HT1080 (cell line): ENCODE data around the gene STXBP1. TPM values are rescaled to one million over a fixed set of nuclear protein-coding genes. Genes with fewer than 3 reads are reported as not detected.
"Not testable (repeated sequence)": the region's sequence is repeated elsewhere in the genome, so short reads cannot be mapped to it uniquely, and the experiment has no call there.

Experiments used
- DNase-seq: peaks from one replicate; pipeline ENCODE4 v3.0.0-alpha.2; 2015; ENCODE audit warnings: low read depth
- total RNA-seq: library from RNA; depleted of rRNA; stranded (reverse); fragments of >200 nt; shearing (Covaris generic); gene quantifications from 2 replicates; pipeline ENCODE4 v1.2.3, GENCODE V29; 2014

STXBP1 gene
- total RNA-seq, 1 experiment from 2014 or later: 10.4 TPM

DNA sequence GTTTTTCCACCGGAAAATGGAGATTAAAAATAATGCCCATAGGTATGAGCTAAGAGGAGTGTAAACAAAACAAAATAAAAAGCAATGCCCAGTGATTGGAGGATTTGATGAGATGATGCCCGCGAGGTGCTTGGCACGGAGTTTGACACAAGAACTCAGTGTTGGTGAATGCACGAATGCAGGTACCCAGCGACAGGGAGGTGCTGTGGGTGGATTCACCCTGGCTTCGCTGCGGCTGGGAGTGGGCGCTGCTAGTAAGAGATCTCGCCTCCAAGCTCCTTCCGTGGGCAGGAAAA, 526 bp upstream of the STXBP1 start:
- no peak for DNase-seq

DNA sequence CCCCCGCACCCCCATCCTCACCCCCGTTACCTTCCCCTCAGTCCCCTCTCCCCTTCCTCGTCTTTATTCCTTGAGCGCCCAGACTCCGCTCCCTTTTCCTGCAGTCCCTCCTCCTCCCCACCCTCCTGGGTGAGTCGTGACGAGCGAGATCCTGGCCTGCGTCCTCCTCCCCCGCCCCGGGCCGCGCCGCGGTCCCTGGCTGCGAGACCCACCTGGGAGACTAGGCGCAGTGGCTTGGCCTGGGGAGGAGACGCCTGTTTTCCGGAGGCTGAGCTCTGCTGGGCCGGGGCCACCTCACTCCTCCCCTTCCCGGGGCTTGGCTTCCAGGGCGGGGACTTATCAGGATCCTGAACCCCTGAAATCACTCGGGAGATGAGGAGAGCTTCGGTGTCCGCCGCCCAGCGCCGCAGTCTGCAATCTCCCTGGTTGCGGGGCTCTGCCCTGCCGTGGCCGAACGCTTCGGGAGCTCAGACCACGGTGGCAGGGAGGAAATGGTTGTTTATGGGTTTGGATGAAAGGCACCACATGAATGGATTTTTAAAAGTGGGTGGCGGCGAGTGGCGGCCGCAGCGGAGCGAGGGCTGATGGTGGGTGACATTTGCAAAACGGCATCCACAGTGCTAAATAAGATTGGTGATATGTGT, 984 bp downstream of the STXBP1 start:
- DNase-seq: peak; percentile 71

DNA sequence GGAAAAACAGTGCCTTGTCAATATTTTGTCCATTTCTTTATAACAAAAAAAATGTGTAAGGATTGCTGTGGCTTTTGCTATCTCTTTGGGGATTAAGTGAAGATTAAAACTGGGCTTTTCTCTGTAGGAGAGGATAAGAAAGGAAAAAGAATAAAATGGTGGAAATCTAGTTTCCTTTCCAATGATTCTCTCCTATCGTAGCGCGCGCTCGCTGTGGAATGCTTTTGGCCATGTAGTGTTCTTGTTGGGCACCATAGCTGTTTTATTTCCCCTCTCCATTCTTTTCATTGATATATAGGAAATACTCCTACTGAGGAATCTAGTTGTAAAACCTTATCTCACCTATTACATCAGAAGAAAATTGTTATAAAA, 1.5 kb downstream of the STXBP1 start:
- DNase-seq: no peak

DNA sequence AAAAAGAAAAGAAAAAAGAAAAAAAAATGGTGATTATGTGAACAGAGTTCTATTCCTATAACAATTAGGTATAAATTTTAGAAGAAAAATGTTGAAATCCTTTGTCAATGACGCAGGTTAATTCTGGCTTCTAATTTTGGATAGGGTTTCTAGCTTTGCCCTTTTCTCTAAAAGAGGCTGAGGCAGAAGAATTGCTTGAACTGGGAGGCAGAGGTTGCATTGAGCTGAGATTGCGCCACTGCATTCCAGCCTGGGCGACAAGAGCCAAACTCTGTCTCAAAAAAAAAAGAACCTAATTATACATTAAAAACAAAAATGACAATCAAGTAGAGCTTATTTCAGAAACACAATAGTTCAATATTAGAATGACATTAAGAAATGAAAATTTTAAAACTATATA, 2.9 kb downstream of the STXBP1 start:
- no peak for DNase-seq

DNA sequence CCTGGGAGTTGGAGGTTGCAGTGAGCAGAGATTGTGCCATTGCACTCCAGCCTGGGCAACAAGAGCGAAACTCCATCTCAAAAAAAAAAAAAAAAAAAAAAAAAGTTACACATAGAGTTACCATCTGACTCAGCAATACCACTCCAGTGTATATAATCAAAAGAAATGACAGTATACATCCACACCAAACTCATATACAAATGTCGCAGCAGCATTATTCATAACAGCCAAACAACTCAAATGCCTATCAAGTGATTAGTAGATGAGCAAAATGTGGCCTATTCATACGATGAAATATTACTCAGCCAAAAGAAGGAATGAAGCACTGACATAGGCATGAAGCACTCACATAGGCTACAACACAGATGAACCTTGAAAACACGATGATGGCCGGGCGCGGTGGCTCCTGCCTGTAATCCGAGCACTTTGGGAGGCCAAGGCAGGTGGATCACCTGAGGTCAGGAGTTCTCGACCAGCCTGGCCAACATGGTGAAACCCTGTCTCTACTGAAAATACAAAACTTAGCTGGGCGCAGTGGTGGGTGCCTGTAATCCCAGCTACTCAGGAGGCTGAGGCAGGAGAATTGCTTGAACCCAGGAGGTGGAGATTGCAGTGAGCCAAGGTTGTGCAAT, 9.4 kb downstream of the STXBP1 start:
- not testable (repeated sequence) for DNase-seq

DNA sequence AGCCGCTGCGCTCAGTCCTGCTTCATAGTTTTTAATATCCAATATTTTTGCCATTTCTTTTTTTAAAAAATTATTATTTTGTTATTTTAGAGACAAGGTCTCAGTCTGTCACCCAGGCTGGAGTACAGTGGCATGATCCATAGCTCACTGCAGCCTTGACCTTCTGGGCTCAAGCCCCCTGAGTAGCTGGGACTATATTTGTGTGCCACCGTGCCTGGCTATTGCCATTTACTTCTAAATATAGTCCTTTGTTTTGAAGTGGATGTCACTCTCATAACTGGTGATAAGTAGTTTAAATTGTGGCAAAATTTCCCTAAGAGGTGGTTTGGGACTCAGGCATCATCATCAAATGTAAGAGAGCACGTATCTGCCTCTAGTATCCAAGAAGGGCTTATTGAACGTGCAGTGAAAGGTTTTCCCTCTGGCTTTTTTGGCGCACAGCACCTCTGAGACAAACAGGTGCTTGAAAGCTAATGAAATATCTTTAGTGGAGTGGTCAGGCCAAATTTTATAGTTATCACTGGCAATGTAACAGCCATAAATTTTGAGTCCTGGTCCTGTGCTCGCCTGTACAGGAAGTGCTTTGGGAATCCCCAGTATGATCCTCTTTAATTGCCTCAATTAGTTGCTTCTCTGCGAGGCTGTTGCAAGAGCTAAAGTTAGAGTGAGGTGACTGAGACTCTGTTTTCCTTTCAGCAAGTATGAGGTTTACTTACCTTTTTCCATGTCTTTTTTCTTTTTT, 14.8 kb downstream of the STXBP1 start:
- no peak for DNase-seq

DNA sequence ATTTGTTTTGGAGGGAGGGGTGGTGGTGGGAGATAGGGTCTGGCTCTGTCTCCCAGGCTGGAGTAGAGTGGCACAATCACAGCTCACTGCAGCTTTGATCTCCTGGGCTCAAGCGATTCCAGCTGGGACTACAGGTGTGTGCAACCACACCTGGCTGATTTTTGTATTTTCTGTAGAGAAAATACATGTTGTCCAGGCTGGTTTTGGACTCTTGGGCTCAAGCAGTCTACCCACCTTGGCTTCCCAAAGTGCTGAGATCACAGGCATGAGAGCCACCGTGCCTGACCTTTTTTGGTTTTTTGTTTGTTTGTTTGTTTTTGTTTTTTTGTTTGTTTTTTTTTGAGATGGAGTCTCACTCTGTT, 15.4 kb downstream of the STXBP1 start:
- DNase-seq: no peak

DNA sequence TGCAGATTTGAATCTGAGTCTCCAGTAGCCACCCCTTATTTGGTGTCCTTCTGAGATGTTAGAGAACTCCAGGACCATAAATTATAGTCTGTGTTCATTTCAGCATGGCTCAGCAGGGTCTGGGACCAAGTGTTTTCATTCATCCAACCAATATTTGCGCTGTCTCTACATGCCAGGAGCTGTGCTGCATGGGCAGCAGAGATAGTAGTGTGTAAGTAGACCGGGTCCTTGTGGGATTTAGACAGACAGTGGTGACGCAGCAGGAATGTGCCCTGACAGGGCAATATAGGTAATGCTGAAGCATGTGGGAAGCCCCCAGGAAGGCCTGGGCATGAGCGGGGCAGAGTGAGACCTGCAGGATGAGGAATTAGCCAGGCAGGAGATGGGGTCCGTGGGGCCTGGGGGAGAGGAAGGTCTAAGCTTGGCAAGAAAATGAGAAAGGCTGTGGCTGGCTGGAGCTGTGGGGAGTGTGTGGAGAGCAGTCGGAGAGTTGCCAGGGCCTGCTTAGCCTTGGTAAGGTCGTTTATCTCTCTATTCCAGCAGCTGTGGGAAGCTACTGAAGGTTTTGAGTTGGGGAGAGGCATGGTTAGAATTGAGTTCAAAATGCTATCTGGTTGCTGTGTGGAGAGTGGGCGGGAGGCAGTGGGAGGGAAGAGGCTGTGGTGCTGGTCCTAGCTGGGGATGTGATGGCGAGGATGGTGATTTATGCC, 16.8 kb downstream of the STXBP1 start:
- no peak for DNase-seq

DNA sequence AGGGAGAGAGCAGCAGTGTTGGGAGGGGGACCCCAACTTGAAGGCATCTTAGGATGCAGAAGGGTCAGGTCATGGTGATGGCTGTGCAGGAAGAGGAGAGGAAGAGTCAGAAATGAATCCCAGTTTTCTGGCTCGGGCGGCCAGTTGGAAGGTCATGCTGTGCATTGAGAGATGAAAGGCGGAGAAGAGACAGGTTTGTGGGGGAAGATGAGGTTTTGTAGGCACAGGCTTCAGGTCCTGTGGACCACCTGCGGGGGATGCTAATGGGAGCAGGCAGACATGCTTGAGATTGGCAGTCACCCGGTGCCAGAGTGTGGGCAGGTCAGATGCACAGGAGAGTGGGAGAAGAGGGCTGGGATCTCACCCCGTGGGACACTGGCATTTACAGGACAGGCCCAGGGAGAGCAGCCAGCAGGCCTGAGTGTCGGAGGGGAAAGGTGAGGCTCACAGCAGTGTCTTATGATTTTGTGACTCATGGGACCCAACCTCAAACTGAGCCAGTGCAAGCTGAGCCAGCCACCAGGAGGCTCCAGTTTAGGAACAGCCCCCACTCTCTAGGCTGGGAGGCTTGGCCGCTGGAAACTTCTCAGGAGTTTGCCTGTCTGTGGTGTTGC, 17.5 kb downstream of the STXBP1 start:
- peak; percentile 48 for DNase-seq

DNA sequence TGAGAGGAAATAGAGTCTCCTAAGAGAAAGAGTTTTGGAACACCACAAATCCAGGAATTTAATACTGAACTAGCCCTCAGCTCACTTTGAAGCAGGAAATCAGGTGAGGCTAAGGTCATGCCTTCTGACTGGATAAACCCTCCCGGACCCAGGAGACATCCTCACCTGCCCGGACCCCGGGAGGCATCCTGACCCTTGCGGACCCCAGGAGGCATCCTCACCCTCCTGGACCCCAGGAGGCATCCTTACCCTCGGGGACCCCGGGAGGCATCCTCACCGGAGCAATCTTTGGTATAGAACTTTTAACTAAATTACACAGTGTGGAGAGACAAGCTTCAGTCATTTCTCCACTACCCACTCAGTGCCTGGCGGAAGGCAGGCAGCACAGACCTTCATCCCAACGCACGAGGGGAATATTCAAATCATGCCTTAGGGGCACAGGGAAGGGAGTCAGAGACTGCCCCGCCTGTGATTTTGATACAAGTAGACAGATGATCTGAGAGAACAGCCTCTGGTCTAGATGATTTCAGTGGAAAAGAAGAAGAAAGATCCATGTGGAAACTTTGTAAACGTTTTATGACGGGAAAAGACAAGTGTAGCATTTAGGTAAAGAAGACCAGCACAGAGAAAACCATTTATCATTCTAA, 21.3 kb downstream of the STXBP1 start:
- no peak for DNase-seq

DNA sequence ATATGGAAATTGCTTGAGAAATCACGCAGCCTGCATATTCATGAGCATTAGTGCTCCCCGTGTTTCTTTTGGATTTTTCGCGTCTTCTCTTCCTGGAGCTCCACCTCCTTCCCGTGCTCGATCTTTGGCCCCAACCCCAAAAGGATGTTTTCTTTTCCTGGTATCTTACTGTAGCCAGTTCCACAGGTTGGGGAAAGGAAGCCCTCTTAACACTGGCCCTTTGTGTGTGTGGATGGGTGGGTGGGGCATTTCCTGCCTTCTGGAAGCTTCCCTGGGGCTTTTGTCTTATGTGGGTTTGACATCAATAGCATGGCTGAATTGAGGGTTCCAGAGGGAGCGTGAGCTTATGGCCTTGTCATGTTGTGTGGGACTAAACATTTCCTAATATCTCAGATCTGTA, 21.9 kb downstream of the STXBP1 start:
- DNase-seq: peak; percentile 69

DNA sequence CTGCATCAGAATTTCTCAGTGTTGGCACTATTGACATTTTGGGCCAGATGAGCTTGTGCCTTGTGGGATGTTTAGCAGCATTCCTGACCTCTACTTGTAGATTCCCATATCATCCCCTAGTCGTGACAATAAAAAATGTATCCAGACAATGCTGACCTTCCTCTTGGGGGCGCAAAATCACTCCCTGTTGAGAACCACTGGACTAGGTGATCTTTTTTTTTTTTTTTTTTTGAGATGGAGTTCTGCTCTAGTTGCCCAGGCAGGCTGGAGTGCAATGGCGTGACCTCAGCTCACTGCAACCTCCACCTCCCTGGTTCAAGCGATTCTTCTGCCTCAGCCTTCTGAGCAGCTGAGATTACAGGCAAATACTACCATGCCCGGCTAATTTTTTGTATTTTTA, 22.6 kb downstream of the STXBP1 start:
- peak; percentile 17 for DNase-seq

DNA sequence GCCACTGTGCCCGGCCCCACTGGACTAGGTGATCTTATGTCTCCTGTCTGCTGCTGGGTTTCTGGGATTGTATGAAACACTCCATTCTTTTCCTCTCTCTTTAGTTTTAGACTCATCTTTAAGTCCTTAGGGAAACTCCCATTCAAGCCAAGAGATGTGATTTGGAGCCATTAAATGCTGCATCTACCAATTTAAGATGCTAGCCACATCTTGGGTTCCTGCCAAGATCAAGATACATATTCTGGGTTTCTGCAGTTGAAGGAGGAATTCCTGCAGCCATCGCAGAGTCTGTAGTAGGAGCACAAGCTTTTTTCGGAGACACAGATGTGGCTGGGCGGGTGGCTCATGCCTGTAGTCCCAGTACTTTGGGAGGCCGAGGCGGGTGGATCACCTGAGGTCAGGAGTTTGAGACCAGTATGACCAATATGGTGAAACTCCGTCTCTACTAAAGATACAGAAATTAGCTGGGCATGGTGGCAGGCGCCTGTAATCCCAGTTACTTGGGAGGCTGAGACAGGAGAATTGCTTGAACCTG, 23.2 kb downstream of the STXBP1 start:
- no peak for DNase-seq

DNA sequence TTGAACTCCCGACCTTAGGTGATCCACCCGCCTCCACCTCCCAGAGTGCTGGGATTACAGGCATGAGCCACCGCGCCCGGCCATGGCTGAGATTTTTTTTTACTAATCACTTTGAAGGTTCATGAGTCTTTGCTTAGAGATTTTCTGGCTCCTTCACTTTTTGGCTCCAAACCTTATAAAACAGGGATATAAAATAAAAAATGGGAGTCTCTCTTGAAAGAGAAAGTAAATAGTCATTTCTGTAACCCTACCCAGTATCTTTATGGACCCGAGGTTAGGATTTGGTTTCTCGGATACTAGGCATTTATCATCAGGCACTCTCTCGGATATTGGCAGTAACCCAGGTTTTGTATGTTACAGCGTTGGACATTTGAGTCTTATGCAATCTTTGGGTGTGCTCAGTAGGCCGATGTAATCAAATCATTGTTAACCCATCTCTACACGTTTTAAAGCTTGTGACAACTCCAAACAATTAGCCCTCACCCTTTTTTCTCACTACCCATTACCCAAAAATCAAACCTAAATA, 25.3 kb downstream of the STXBP1 start:
- peak; percentile 51 for DNase-seq

DNA sequence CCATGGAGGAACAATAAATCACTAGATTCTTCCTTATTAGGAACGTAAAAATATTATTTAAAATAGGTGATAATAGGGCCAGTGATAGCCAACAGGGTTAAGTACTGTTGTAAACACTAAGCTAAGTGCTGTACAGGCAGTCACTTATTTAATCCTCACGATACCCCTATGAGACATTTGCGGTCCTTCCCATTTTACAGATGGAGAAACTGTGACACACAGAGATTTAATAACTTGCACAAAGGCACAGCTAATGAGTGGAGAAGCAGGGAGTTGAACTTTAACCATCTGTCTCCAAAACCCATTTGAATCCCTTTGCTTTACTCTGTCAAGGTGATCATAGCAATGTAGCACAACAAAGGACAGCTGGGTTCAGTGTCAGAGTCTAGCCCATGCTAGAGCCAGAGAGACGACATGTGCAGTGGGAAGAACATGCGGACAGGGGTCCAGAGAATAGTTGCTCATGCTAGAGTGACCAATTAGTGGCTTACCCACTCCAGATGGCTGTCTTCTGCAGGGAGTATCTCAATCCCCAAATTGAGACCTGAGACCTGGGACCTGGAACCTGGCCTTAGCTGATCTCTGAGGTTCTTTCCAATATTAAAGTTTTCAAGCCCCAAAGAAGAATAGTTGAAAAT, 28.9 kb downstream of the STXBP1 start:
- no peak for DNase-seq

DNA sequence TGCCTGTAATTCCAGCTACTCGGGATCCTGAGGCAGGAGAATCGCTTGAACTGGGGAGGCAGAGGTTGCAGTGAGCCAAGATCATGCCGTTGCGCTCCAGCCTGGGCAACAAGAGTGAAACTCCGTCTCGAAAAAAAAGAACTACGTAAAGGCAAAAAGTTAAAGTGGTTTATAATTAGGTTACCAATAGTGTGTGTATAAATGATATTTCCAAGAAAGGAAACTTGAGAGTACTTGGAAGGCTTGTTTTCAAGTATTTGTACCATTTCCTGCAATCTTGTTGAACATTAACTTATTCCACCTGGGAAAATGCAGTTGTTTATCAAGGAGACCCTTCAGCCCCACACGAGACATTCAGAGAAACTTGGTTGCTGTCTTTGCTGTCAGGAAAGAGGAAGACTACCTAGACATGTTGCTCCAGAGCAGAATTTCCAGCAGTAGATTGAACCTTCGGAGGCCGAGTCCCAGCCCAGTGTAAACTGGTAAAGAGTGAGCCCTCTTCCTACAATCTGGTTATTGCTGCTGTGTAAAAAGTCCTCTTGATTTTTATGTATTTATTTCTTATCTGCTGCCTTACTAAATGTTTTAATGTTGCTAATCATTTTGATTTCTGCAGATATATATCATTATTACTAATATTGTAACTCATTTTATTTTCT, 30.1 kb downstream of the STXBP1 start:
- DNase-seq: no peak

DNA sequence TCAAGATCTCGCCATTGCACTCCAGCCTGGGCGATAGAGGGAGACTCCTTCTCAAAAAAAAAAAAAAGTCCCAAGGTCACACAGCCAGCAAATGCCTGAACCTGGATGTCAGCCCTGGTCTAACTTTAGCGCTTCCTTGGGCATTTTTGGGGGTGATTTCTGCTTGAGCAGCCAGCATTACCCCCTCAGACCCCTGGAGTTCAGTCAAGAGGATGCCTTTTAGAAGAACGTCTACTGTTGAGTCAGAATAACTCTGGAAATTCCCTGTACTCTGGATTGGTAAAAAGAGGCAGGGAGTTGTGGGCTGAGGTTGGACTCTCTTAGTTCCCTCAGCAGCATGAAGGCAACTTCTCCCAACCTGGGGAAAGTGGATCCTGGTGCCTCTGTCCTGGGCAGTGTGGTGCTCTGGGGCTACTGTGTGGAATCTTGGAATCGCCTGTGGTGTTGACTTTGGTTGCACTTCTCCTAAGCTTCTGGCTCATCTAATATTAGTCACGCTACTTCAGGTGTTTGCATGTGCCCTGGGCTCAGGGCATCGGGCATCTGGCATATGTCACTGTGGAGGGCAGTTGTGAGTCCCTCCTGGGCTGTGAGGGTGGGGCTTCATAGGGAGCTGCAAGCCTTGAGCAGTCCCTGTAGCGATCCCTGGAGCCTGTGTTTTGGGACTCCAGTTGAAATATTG, 32.2 kb downstream of the STXBP1 start:
- DNase-seq: no peak

DNA sequence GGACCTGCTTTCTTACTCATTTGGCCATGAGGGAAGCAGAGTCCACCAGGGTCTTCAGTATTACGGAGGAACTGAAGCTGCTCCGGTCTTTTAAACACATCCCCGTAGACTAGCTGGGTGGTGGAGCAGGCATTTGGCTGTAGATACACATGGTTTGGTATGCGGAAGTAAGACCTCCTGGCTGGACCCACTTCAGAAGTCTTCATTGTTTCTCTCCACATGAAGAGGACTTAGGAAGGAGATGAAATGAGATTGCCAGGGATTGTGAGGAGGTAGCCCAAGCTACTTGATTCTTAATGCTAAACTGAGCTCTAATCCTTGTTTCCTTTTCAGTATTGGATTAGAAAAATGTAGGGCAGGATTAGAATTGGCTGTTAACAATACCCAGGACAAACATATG, 32.9 kb downstream of the STXBP1 start:
- DNase-seq: no peak

DNA sequence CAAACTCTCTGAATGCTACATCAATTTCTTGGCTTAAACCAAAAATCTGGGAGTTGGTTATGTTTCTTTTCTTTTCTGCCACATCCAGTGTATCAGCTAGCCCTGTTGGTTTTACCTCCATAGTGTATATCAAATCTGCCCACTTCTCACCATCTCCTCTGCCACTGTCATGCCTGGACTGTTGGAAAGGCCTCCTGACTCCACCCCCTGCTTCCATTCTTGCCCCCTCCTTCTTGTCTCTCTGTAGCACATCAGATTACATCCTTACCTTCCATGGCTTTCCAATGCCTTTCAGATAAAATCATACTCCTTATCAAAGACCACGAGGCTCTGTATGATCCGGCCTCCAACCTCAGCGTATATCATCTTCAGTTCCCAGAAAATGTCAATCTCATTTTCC, 35.4 kb downstream of the STXBP1 start:
- DNase-seq: no peak
